SJSA1 (cell line): Measurements from ENCODE around the gene S1PR4. TPM values are rescaled to one million over a fixed set of nuclear protein-coding genes. Genes with fewer than 3 reads are reported as not detected.
"Not testable (repeated sequence)": the region's sequence is repeated elsewhere in the genome, so short reads cannot be mapped to it uniquely, and the experiment has no call there.

ENCODE experiments used
- DNase-seq, 2 experiments: peaks; one replicate each; pipeline ENCODE4 v3.0.0-alpha.2; 2015 to 2020; ENCODE audit warnings: low spot score in 2 of 2, low read depth in 1 of 2
- H3K27ac ChIP-seq: fragments of 250-450 bp; sonication (Bioruptor Pico); 2 replicates; pipeline ENCODE4 v1.5.1; 2020; ENCODE audit warnings: mild to moderate bottlenecking, moderate library complexity
- H3K27me3 ChIP-seq: fragments of 250-450 bp; sonication (Bioruptor Pico); replicated peaks from 2 replicates; pipeline ENCODE4 v1.5.1; 2020; ENCODE audit warnings: mild to moderate bottlenecking, moderate library complexity
- H3K36me3 ChIP-seq: fragments of 250-450 bp; sonication (Bioruptor Pico); 2 replicates; pipeline ENCODE4 v1.5.1; 2020; ENCODE audit warnings: mild to moderate bottlenecking
- H3K4me1 ChIP-seq: fragments of 250-450 bp; sonication (Bioruptor Pico); replicated peaks from 2 replicates; pipeline ENCODE4 v1.6.1; 2021; ENCODE audit warnings: mild to moderate bottlenecking
- H3K4me3 ChIP-seq: fragments of 250-450 bp; sonication (Bioruptor Pico); 2 replicates; pipeline ENCODE4 v1.5.1; 2020; ENCODE audit warnings: mild to moderate bottlenecking
- H3K9me3 ChIP-seq: fragments of 250-450 bp; sonication (Bioruptor Pico); replicated peaks from 2 replicates; pipeline ENCODE4 v1.5.1; 2020; ENCODE audit warnings: mild to moderate bottlenecking
- total RNA-seq: library from RNA; depleted of rRNA; stranded (reverse); fragments of >200 nt; shearing (Covaris generic); gene quantifications from 2 replicates; pipeline ENCODE4 v1.2.3, GENCODE V29; 2014

S1PR4 gene
- total RNA-seq, 1 experiment from 2014 or later: not detected

DNA sequence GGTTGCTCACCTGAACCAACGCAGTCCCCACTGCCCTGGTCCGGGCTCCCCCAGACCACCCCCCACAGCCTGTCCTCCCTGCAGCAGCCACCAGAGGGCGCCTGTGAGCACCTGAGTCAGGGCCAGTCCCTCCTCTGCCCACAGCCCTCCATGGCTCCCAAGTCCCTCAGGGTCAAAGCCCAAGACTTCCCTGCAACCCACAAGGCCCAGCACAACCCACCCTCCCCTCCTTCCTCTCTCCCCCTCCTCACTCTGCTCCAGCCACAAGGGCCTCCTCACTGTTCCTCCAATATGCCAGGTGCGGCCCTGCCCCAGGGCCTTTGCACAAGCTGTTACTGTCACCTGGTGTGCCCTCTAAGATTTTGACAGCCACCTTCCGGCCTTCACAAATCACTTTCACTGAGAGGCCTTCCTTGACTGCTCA lies 31.9 kb upstream of the S1PR4 start:
- no peaks in the 10 kb centered on the region for H3K36me3 ChIP-seq
- H3K4me3 ChIP-seq: no peak overlapping the region
- no peak for DNase-seq
- no peaks in the 10 kb centered on the region for H3K9me3 ChIP-seq
- H3K4me1 ChIP-seq: peaks cover 18% of the 10 kb centered on the region
- H3K27me3 ChIP-seq: no peaks in the 10 kb centered on the region
- H3K27ac ChIP-seq: no peak overlapping the region

DNA sequence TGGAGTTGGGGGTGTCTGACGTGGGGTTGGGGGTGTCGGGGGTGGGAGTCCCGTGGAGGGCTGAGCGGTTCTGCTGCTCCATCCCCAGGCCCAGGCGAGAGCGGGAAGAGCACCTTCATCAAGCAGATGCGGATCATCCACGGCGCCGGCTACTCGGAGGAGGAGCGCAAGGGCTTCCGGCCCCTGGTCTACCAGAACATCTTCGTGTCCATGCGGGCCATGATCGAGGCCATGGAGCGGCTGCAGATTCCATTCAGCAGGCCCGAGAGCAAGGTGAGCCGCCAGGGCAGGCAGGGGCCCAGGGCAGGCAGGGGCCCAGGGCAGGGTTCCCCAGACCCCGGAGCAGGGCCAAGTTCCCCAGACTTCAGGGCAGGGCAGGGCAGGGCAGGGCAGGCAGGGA lies 30.1 kb upstream of the S1PR4 start:
- Histone ChIP-seq H3K36me3 (no peaks in the 10 kb centered on the region), H3K27me3 (no peaks in the 10 kb centered on the region), H3K4me1 (0 out of 2 replicates have a peak, but pooled peaks cover 4% of the 10 kb centered on the region), H3K27ac (no peak overlapping the region), H3K4me3 (no peak overlapping the region), H3K9me3 (no peaks in the 10 kb centered on the region)
- no peak for DNase-seq

- Histone ChIP-seq H3K4me3 (no peak overlapping the region), H3K27me3 (no peaks in the 10 kb centered on the region), H3K9me3 (no peaks in the 10 kb centered on the region), H3K27ac (no peak overlapping the region), H3K4me1 (0 out of 2 replicates have a peak, but pooled peaks cover 4% of the 10 kb centered on the region), H3K36me3 (0 out of 2 replicates have a peak, but pooled peaks cover 2% of the 10 kb centered on the region)
- DNase-seq: no peak
These were observed 29.5 kb upstream of the S1PR4 start for GRCh38 chr19:3149089-3149488.

DNA sequence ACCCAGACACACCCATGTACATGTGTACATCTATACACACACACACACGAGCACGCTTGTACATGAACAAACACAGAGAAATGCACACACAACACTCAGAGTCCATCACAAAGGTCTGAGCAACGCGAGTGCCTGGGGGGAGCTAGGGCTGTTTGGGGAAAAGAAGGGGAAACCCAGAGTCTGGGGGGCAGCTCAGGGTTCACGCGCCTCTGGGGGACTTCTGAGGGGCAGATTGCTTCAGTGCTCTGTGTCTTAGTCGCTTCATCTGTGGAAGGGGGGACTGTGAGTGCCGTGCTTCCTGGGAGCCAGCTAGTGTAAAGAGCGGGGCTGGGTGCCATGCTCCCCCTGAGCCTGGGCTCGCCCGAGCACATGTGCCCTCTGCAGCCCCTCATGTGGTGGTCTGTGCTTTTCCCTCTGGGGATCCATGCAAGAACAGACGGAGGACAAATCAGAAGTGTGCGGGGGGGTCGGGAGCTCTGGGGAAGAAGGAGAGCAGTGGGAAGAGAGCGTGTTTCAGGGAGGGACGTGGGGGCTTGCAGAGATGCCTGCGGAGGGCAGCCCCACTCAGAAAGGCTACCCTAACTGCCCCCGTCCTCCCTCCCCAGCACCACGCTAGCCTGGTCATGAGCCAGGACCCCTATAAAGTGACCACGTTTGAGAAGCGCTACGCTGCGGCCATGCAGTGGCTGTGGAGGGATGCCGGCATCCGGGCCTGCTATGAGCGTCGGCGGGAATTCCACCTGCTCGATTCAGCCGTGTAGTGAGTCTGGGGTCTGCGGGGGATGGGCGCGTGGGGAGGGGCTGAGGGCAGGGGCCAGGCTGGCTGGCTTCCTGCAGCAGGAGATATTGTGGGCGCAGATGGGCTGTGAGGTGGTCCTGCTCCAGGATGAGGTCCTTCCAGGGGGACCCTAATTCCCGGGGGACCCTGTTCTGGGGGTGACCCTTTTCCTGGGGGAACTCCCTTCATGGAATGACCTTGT lies 28.8 kb upstream of the S1PR4 start:
- H3K4me3 ChIP-seq: no peak overlapping the region
- DNase-seq: no peak
- no peak overlapping the region for H3K27ac ChIP-seq
- H3K4me1 ChIP-seq: peaks cover 9% of the 10 kb centered on the region
- H3K27me3 ChIP-seq: no peaks in the 10 kb centered on the region
- H3K9me3 ChIP-seq: no peaks in the 10 kb centered on the region
- H3K36me3 ChIP-seq: 0 out of 2 replicates have a peak, but pooled peaks cover 2% of the 10 kb centered on the region

- DNase-seq: no peak
- Histone ChIP-seq H3K9me3 (no peaks in the 10 kb centered on the region), H3K4me3 (no peak overlapping the region), H3K36me3 (0 out of 2 replicates have a peak, but pooled peaks cover 2% of the 10 kb centered on the region), H3K27ac (no peak overlapping the region), H3K27me3 (no peaks in the 10 kb centered on the region), H3K4me1 (peaks cover 19% of the 10 kb centered on the region)
These were observed 27.7 kb upstream of the S1PR4 start for GRCh38 chr19:3150739-3151329.

DNA sequence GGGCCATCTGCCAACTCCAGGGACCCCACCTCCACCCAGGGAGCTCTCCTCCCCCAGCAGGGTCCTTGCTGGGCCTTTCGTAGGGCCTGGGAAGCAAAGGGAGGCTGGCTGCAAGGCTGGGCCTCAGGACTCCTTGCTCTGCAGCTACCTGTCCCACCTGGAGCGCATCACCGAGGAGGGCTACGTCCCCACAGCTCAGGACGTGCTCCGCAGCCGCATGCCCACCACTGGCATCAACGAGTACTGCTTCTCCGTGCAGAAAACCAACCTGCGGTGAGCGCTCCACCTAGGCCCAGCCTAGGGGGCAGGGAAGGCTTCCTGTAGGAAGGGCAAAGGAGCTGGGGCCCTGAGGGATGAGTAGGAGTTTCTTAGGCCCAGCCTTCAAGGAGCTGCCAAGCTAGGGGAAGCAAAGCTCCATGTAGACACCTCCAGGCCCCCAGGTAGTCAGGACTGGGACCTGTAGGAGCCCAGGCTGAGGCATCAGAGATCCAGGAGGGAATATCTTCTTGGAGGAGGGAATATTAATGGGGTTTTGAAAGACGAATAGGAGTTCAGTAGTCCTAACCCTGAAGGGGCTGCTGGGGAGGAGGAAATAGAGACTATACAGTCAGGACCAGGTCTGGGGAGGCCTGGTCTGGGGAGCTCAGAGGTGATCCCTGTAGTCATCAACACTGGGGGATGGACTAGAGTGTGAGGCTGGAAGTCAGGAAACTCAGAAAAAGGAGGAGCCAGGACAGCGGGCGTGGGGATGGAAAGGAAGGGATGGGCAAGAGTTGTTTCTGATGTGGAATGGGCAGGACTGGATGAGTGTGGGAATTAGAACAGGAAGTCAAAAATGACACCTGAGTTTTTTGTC lies 26.8 kb upstream of the S1PR4 start:
- Histone ChIP-seq H3K27me3 (no peaks in the 10 kb centered on the region), H3K9me3 (no peaks in the 10 kb centered on the region), H3K27ac (no peak overlapping the region), H3K36me3 (0 out of 2 replicates have a peak, but pooled peaks cover 2% of the 10 kb centered on the region), H3K4me1 (peaks cover 20% of the 10 kb centered on the region), H3K4me3 (no peak overlapping the region)
- DNase-seq: no peak

DNA sequence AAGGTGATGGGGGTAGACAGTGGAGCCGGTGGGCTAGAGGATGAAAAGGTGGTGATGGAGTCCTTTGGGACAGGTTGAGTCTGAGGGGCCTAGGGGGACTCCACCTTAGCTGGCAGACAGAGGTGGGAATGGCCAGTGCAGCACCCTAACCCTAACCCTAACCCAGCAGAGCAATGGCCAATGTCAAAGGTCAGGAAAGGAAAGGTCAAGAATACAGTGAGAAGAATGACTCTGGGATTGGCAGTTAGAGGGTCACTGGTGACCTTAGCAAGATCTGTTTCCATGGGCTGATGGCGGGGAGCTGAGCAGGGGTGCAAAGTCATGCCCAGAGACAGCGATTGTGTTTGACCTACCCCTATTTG lies 26.2 kb upstream of the S1PR4 start:
- Histone ChIP-seq H3K27ac (no peak overlapping the region), H3K4me1 (peaks cover 20% of the 10 kb centered on the region), H3K9me3 (no peaks in the 10 kb centered on the region), H3K27me3 (no peaks in the 10 kb centered on the region), H3K36me3 (0 out of 2 replicates have a peak, but pooled peaks cover 2% of the 10 kb centered on the region), H3K4me3 (no peak overlapping the region)
- DNase-seq: no peak

DNA sequence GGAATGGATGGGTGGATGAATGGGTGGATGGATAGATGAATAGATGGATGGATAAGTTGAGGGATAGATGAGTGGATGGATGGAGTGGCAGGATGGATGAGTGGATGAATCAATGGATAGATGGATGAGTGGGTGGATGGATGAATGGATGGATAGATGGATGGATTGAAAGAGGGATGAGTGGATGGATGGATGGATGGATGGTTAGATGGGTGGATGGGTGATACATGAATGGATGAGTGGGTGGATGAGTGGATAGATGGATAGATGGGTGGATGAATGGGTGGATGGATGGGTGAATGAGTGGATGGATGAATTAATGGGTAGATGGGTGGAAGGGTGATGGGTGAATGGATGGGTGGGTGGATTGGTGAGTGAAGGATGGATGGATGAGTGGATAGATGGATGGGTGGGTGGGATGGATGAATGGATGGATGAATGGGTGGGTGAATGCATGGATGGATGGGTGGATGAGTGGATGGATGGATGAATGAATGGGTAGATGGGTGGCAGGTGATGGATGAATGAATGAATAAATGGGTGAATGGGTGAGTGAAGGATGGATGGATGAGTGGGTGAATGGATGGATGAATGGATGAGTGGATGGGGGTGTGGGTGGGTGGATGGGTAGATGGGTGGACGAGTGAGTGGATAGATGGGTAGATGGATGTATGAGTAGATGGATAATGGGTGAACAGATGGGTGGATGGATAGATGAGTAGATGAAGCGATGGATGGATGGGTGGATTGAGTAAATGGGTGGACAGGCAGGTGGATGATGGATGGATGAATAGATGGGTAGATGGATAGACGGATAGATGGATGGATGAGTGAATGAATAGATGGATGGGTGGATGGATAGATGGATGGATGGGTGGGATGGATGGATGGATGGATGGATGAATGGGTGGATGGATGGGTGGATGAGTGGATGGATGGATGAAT lies 25.0 kb upstream of the S1PR4 start:
- no peaks in the 10 kb centered on the region for H3K27me3 ChIP-seq
- H3K36me3 ChIP-seq: 0 out of 2 replicates have a peak, but pooled peaks cover 2% of the 10 kb centered on the region
- no peaks in the 10 kb centered on the region for H3K9me3 ChIP-seq
- no peak overlapping the region for H3K27ac ChIP-seq
- no peak overlapping the region for H3K4me3 ChIP-seq
- no peak for DNase-seq
- peaks cover 16% of the 10 kb centered on the region for H3K4me1 ChIP-seq

GRCh38 chr19:3154447-3154846 lies 24.1 kb upstream of the S1PR4 start:
- peak overlapping the region; percentile 24 for H3K4me3 ChIP-seq
- not testable (repeated sequence) for DNase-seq, H3K36me3 ChIP-seq, H3K9me3 ChIP-seq, H3K27me3 ChIP-seq
- peak overlapping the region; percentile 94 for H3K27ac ChIP-seq
- peaks cover 16% of the 10 kb centered on the region for H3K4me1 ChIP-seq

GRCh38 chr19:3154957-3155736 lies 23.4 kb upstream of the S1PR4 start:
- H3K36me3 ChIP-seq: 0 out of 2 replicates have a peak, but pooled peaks cover 2% of the 10 kb centered on the region
- peak overlapping the region; percentile 94 for H3K27ac ChIP-seq
- peak; percentile 99 to 100 for DNase-seq
- peak overlapping the region; percentile 24 for H3K4me3 ChIP-seq
- no peaks in the 10 kb centered on the region for H3K27me3 ChIP-seq
- no peaks in the 10 kb centered on the region for H3K9me3 ChIP-seq
- H3K4me1 ChIP-seq: peaks cover 16% of the 10 kb centered on the region

GRCh38 chr19:3157096-3157845 lies 21.3 kb upstream of the S1PR4 start:
- no peak overlapping the region for H3K27ac ChIP-seq
- no peak for DNase-seq
- H3K9me3 ChIP-seq: no peaks in the 10 kb centered on the region
- H3K4me3 ChIP-seq: no peak overlapping the region
- peaks cover 16% of the 10 kb centered on the region for H3K4me1 ChIP-seq
- 0 out of 2 replicates have a peak, but pooled peaks cover 2% of the 10 kb centered on the region for H3K36me3 ChIP-seq
- no peaks in the 10 kb centered on the region for H3K27me3 ChIP-seq
